GM10847 (cell line): ENCODE results near the gene BLMH.

Experiments
- POLR2A ChIP-seq: IDR thresholded peaks from 2 replicates; pipeline ENCODE4 v1.6.1; 2011; ENCODE audit not compliant: insufficient read length; ENCODE audit errors: extremely low read depth

Gene BLMH

GRCh38 chr17:30278032-30278431 lies 13.7 kb downstream of the BLMH start:
- no peak for TF ChIP-seq POLR2A

DNA sequence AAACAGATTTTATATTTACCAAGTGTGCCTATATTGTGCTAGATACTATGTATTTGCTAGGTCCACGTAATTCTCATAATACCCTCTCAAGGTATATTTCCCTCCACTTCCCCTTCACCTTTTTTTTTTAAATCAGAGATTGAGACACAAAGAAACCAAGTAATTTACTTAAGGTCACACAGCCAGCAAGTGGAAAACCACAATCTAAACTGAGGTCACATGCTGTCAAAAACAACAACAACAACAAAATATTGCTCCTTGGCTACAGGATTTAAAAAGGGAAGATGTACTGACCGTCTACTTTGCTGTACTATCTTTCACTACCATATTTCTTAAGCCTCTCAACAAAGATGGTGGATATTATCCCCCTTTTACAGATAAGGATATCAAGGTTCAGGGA lies 15.8 kb downstream of the BLMH start:
- TF ChIP-seq POLR2A, result no peak

- TF ChIP-seq POLR2A, result no peak
Measured at GRCh38 chr17:30274887-30275286, 16.9 kb downstream of the BLMH start.

- TF ChIP-seq POLR2A, result no peak
Measured at GRCh38 chr17:30273373-30273772, 18.4 kb downstream of the BLMH start.

DNA sequence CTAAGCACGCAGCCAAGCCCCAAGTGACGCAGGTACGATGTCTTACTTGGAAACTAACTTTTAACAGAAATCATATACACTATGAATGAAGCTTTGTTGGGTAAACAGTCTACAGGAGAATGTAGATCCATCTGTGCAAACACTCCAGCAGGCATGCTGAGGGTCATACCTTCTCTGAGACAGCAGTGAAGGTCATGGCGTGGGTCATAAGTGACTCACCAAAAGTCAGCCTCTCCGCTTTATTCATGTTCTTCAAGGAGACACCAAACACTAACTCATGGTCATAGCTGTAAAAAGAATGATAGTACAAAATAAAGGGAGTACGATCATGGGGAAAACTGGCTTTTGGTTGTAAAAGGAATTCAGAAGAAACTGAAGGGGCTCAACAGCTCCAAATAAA lies 20.6 kb downstream of the BLMH start:
- no peak for TF ChIP-seq POLR2A

DNA sequence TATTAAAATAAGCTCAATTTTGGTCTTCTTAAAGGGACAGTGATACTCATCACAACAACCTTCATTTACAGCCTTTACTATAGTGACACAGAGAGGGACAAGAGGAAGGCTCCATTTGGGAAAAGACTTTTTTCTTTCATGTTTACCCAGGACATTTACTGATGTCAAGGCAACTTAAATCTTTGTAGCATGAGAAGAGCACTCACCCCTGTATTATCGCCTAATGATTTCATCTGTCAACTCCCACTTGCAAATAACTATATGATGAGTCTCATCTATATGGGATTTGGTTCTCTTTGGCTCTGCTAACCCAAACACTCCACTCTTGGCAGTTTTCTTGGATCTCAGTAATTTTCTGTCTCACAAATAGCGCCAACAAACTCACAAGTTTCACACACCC lies 24.1 kb downstream of the BLMH start:
- no peak for TF ChIP-seq POLR2A

- TF ChIP-seq POLR2A, result no peak
Measured at GRCh38 chr17:30263552-30264333, 28.0 kb downstream of the BLMH start.

GRCh38 chr17:30256756-30257506 lies 34.8 kb downstream of the BLMH start:
- no peak for TF ChIP-seq POLR2A

GRCh38 chr17:30254150-30254549 lies 37.6 kb downstream of the BLMH start:
- TF ChIP-seq POLR2A, result no peak

GRCh38 chr17:30253312-30253711 lies 38.4 kb downstream of the BLMH start:
- no peak for TF ChIP-seq POLR2A

GRCh38 chr17:30251931-30252330 lies 39.8 kb downstream of the BLMH start:
- no peak for TF ChIP-seq POLR2A

GRCh38 chr17:30249460-30249859 lies 42.3 kb downstream of the BLMH start:
- TF ChIP-seq POLR2A, result no peak

DNA sequence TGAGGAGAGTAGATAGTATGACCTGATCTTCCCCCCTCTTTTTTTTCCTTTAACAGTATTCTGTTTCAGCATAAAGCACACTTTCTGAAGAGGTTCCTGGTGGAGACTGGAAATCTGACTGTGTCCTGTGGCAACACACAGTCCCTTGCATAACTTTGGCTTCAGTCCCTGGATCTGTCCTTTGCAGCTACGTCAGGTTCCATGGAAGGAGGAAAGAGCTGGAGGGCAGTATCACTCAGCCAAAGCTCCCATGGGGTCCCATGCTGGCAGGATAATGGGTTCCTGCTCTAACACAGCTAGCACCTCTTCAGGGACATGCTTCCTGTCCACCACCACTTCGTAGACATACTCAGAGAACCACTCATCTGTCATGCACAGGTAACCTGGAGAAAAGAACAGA lies 43.0 kb downstream of the BLMH start:
- no peak for TF ChIP-seq POLR2A

- no peak for TF ChIP-seq POLR2A
Measured at GRCh38 chr17:30246460-30246859, 45.3 kb downstream of the BLMH start.

DNA sequence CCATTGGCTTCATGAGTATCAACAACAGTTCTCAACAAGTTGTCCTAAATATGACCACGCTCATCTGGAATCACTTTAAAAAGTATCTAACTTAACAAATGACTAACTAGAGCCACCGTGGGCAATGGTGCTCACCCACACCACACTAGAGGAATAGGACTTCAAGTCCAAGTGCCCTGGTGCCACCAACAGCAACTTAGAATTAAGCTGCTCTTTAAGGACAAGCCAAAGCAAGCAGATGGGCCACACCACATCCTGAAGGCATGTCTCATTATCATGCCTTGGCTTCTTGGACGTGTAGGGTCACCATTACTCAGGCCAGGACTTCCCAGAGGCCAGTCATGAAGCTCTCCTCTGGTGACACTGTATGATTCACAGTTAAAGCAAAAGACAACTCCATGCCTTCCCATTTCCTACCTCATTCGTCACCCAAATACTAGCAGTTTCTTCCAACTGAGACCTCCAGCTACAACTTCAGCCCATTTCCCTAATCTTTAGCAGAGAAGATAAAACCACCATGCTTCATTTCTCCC lies 46.8 kb downstream of the BLMH start:
- no peak for TF ChIP-seq POLR2A

GRCh38 chr17:30243568-30243967 lies 48.2 kb downstream of the BLMH start:
- no peak for TF ChIP-seq POLR2A
